Keratinocyte (primary cell): ENCODE data around the gene MALL. TPM values are rescaled to one million over a fixed set of nuclear protein-coding genes. Genes with fewer than 3 reads are reported as not detected.
"Not testable (repeated sequence)": the region's sequence is repeated elsewhere in the genome, so short reads cannot be mapped to it uniquely, and the experiment has no call there.

Experiments
- DNase-seq: peaks from one replicate; pipeline ENCODE4 v3.0.0-alpha.2; 2011; ENCODE audit warnings: low read depth, missing footprints, low spot score
- FAIRE-seq: peaks from 2 replicates; lab custom pipeline; 2011; peaks lifted over from hg19 to GRCh38; lab: Jason Lieb, UNC
- H2AFZ ChIP-seq: 2 replicates; pipeline ENCODE4 v1.6.0; 2012; ENCODE audit warnings: low read length, control low read depth, inconsistent platforms; ENCODE audit not compliant: control insufficient read depth
- H3K27ac ChIP-seq: 2 replicates; pipeline ENCODE4 v1.5.1; 2011; ENCODE audit warnings: low read length; ENCODE audit not compliant: control insufficient read depth, insufficient read depth
- H3K27me3 ChIP-seq: 3 replicates; pipeline ENCODE4 v1.6.0; 2011; ENCODE audit warnings: low read length; ENCODE audit not compliant: control insufficient read depth, insufficient read depth; ENCODE audit errors: extremely low read depth
- H3K36me3 ChIP-seq, 2 experiments: 2 replicates in 1 of 2; 3 replicates in 1 of 2; pipeline ENCODE4 v1.5.1; 2011; ENCODE audit warnings: low read length in 2 of 2, mild to moderate bottlenecking in 1 of 2; ENCODE audit not compliant: control insufficient read depth in 2 of 2, insufficient read depth in 2 of 2; ENCODE audit errors: extremely low read depth in 1 of 2
- H3K4me1 ChIP-seq: 3 replicates; pipeline ENCODE4 v1.5.1; 2011; ENCODE audit warnings: low read length; ENCODE audit not compliant: control insufficient read depth, insufficient read depth; ENCODE audit errors: extremely low read depth
- H3K4me2 ChIP-seq: 3 replicates; pipeline ENCODE4 v1.6.0; 2011; ENCODE audit warnings: low read depth, low read length; ENCODE audit not compliant: control insufficient read depth, insufficient read depth; ENCODE audit errors: extremely low read depth
- H3K4me3 ChIP-seq, 3 experiments: fragments of 200-600 bp in 1 of 3; sonication (generic) in 1 of 3; 2 replicates in 2 of 3; 3 replicates in 1 of 3; pipeline ENCODE4 v1.5.1; 2011 to 2016; ENCODE audit warnings: low read length in 3 of 3, mild to moderate bottlenecking in 3 of 3, control low read depth in 2 of 3, inconsistent platforms in 1 of 3, low read depth in 1 of 3, mixed read lengths in 1 of 3, mixed run types in 1 of 3, moderate library complexity in 1 of 3; ENCODE audit not compliant: control insufficient read depth in 2 of 3, insufficient read depth in 2 of 3; ENCODE audit errors: extremely low read depth in 1 of 3
- H3K79me2 ChIP-seq: 2 replicates; pipeline ENCODE4 v1.6.0; 2012; ENCODE audit warnings: low read length; ENCODE audit not compliant: control insufficient read depth, insufficient read depth
- H3K9ac ChIP-seq: 3 replicates; pipeline ENCODE4 v1.6.0; 2011; ENCODE audit warnings: low read length; ENCODE audit not compliant: control insufficient read depth, insufficient read depth; ENCODE audit errors: extremely low read depth
- H3K9me1 ChIP-seq: 3 replicates; pipeline ENCODE4 v1.6.0; 2011; ENCODE audit warnings: low read length; ENCODE audit not compliant: control insufficient read depth, insufficient read depth; ENCODE audit errors: extremely low read depth
- H3K9me3 ChIP-seq: 2 replicates; pipeline ENCODE4 v1.5.1; 2012; ENCODE audit warnings: low read depth, low read length; ENCODE audit not compliant: control insufficient read depth
- H4K20me1 ChIP-seq: 3 replicates; pipeline ENCODE4 v1.6.0; 2011; ENCODE audit warnings: low read length; ENCODE audit not compliant: control insufficient read depth, insufficient read depth; ENCODE audit errors: extremely low read depth
- CTCF ChIP-seq, 3 experiments: IDR thresholded peaks in 1 of 3; conservative IDR thresholded peaks in 1 of 3; optimal IDR thresholded peaks in 1 of 3; 2 replicates in 2 of 3; 3 replicates in 1 of 3; pipeline versions ENCODE3 to v1.5.1; 2011; ENCODE audit warnings: low read length in 3 of 3, mild to moderate bottlenecking in 3 of 3, moderate library complexity in 2 of 3, control low read depth in 1 of 3, inconsistent platforms in 1 of 3; ENCODE audit not compliant: insufficient read depth in 2 of 3; ENCODE audit errors: extremely low read depth in 1 of 3
- EZH2 ChIP-seq: IDR thresholded peaks from one replicate; pipeline ENCODE4 v1.6.1; 2012; ENCODE audit warnings: inconsistent platforms, mild to moderate bottlenecking, low read length, moderate library complexity
- dilution Hi-C: fragments of 300-500 bp; cut with MboI; formaldehyde crosslinking; loops from one replicate; pipeline ENCODE4 v1.7.0; 2020; ENCODE audit warnings: low sequenced_read_pairs; ENCODE audit not compliant: extremely low pct_ligation_motif_present
- polyA plus RNA-seq, 5 experiments: library from polyadenylated mRNA; depleted of rRNA in 3 of 5; stranded (reverse) in 3 of 5; stranded (forward) in 1 of 5; unstranded in 1 of 5; fragments of >200 nt; gene quantifications; 1 replicate in 1 of 5; 2 replicates in 3 of 5; 3 replicates in 1 of 5; pipeline versions ENCODE4 v1.2.1 to v1.2.3, GENCODE V29; 2011 to 2012; ENCODE audit warnings: missing spikeins in 2 of 5, low read depth in 1 of 5, low replicate concordance in 1 of 5

MALL gene
- polyA plus RNA-seq, 1 donor (not counting 4 experiments of a cell fraction or from before 2014, with no cell fraction given) = 29.0 TPM

- Histone ChIP-seq H3K27me3 (no peaks in the 10 kb centered on the region), H3K9me1 (peaks cover 2% of the 10 kb centered on the region), H4K20me1 (no peaks in the 10 kb centered on the region), H3K9me3 (no peaks in the 10 kb centered on the region), H3K27ac (no peak overlapping the region), H2AFZ (no peak overlapping the region), H3K4me1 (peaks cover 30% of the 10 kb centered on the region), H3K4me3 (no peak overlapping the region), H3K4me2 (no peak overlapping the region), H3K79me2 (peaks cover 22% of the 10 kb centered on the region), H3K9ac (no peak overlapping the region), H3K36me3 (peaks cover 0 to 6% of the 10 kb centered on the region in 2 experiments)
- DNase-seq = no peak
- dilution Hi-C loops = no loop called here
- FAIRE-seq = no peak
- TF ChIP-seq EZH2 = no peak
- no peak for TF ChIP-seq CTCF (optimal IDR thresholded peaks at IDR 0.05 in 1 of 3, IDR thresholded peaks at IDR 0.05 in 1 of 3, conservative IDR thresholded peaks at IDR 0.05 in 1 of 3; ENCODE audit: extremely low read depth in 1 of 3, insufficient read depth in 2 of 3, low read length in 3 of 3)
Observed at GRCh38 chr2:110095994-110096633, 19.5 kb downstream of the MALL start.

- H3K9me3 ChIP-seq, H3K27me3 ChIP-seq, dilution Hi-C loops, H3K4me3 ChIP-seq, H3K36me3 ChIP-seq, H3K9ac ChIP-seq, H3K9me1 ChIP-seq, H3K27ac ChIP-seq, H2AFZ ChIP-seq, H4K20me1 ChIP-seq, DNase-seq, FAIRE-seq, H3K4me2 ChIP-seq: not testable (repeated sequence)
- Histone ChIP-seq H3K4me1 (peaks cover 19% of the 10 kb centered on the region), H3K79me2 (peaks cover 21% of the 10 kb centered on the region)
Observed at GRCh38 chr2:110094884-110095534, 20.6 kb downstream of the MALL start.

- dilution Hi-C loops, H2AFZ ChIP-seq: not testable (repeated sequence)
Observed at GRCh38 chr2:110093924-110094323, 21.7 kb downstream of the MALL start.

GRCh38 chr2:110090164-110090563 is 25.5 kb downstream of the MALL start:
- H3K79me2 ChIP-seq, H2AFZ ChIP-seq, H3K27me3 ChIP-seq, H3K36me3 ChIP-seq, H3K4me2 ChIP-seq, H3K9ac ChIP-seq, H3K27ac ChIP-seq, DNase-seq, H3K9me3 ChIP-seq, H4K20me1 ChIP-seq, H3K4me1 ChIP-seq, H3K9me1 ChIP-seq, dilution Hi-C loops, H3K4me3 ChIP-seq: not testable (repeated sequence)
- peak; percentile 26 for FAIRE-seq

More at GRCh38 chr2:110093924-110094323, 21.7 kb downstream of the MALL start:
- H4K20me1 ChIP-seq, H3K4me2 ChIP-seq, H3K9ac ChIP-seq, H3K9me3 ChIP-seq, H3K27ac ChIP-seq, DNase-seq, H3K9me1 ChIP-seq, H3K36me3 ChIP-seq, FAIRE-seq, H3K4me3 ChIP-seq, H3K27me3 ChIP-seq: not testable (repeated sequence)
- peaks cover 11% of the 10 kb centered on the region for H3K4me1 ChIP-seq
- peaks cover 13% of the 10 kb centered on the region for H3K79me2 ChIP-seq
